ENCODE data around the gene MARCHF2.
"Not testable (repeated sequence)": the region's sequence is repeated elsewhere in the genome, so short reads cannot be mapped to it uniquely, and the experiment has no call there.

- not testable (repeated sequence) for TF ChIP-seq CTCF, POLR2A (IDR thresholded peaks at IDR 0.05)
Measured at GRCh38 chr19:8444140-8444676, 31.1 kb downstream of the MARCHF2 start.
